Hepatocyte (in vitro differentiated cells): Measurements from ENCODE around the gene USP37. TPM values are rescaled to one million over a fixed set of nuclear protein-coding genes. Genes with fewer than 3 reads are reported as not detected.
A peak's percentile ranks its signal among the peaks of the same experiment; 100 is the strongest.

ENCODE experiments used
- DNase-seq: peaks from one replicate; pipeline ENCODE4 v3.0.0-alpha.2; 2016; ENCODE audit warnings: low spot score
- H2AFZ ChIP-seq: fragments of 200-600 bp; sonication (generic); 2 replicates; pipeline ENCODE4 v1.6.0; 2016; ENCODE audit warnings: antibody characterized with exemption, mild to moderate bottlenecking
- H3K27ac ChIP-seq: fragments of 200-600 bp; sonication (generic); 2 replicates; pipeline ENCODE4 v1.5.1; 2016; ENCODE audit warnings: mild to moderate bottlenecking
- H3K27me3 ChIP-seq: fragments of 200-600 bp; sonication (generic); 2 replicates; pipeline ENCODE4 v1.6.1; 2016
- H3K36me3 ChIP-seq: fragments of 200-600 bp; sonication (generic); replicated peaks from 2 replicates; pipeline ENCODE4 v1.5.1; 2016; ENCODE audit warnings: low read depth; ENCODE audit not compliant: insufficient read depth
- H3K4me1 ChIP-seq: fragments of 200-600 bp; sonication (generic); 2 replicates; pipeline ENCODE4 v1.5.1; 2016; ENCODE audit warnings: mild to moderate bottlenecking, moderate library complexity; ENCODE audit not compliant: insufficient read depth
- H3K4me2 ChIP-seq: fragments of 200-600 bp; sonication (generic); 2 replicates; pipeline ENCODE4 v1.6.0; 2016
- H3K4me3 ChIP-seq: fragments of 200-600 bp; sonication (generic); 2 replicates; pipeline ENCODE4 v1.5.1; 2016; ENCODE audit warnings: mild to moderate bottlenecking
- H3K79me2 ChIP-seq: fragments of 200-600 bp; sonication (generic); 2 replicates; pipeline ENCODE4 v1.6.0; 2017; ENCODE audit warnings: mild to moderate bottlenecking
- H3K9me2 ChIP-seq: fragments of 200-600 bp; sonication (generic); replicated peaks from 2 replicates; pipeline ENCODE4 v1.6.0; 2017; ENCODE audit warnings: mild to moderate bottlenecking; ENCODE audit not compliant: insufficient read depth
- H3K9me3 ChIP-seq: fragments of 200-600 bp; sonication (generic); 2 replicates; pipeline ENCODE4 v1.5.1; 2016; ENCODE audit warnings: low read depth, mild to moderate bottlenecking
- H4K20me1 ChIP-seq: fragments of 200-600 bp; sonication (generic); 2 replicates; pipeline ENCODE4 v1.6.0; 2016; ENCODE audit warnings: mild to moderate bottlenecking; ENCODE audit not compliant: insufficient read depth, poor library complexity, severe bottlenecking
- EZH2 ChIP-seq: fragments of 200-600 bp; sonication (generic); IDR thresholded peaks from 2 replicates; pipeline ENCODE4 v1.6.1; 2016; ENCODE audit warnings: antibody characterized with exemption, mild to moderate bottlenecking, borderline replicate concordance
- EZH2phosphoT487 ChIP-seq: fragments of 200-600 bp; sonication (generic); IDR thresholded peaks from one replicate; pipeline ENCODE4 v1.6.1; 2018; ENCODE audit warnings: antibody characterized with exemption, mild to moderate bottlenecking, low read depth, moderate library complexity; ENCODE audit not compliant: unreplicated experiment, severe bottlenecking
- WGBS: methylation state at CpG from one replicate; pipeline ENCODE4 v1.1.6; 2016; ENCODE audit warnings: low lambda C conversion rate; ENCODE audit errors: missing lambda C conversion rate; 5-methylcytosine and 5-hydroxymethylcytosine counted together
- polyA plus RNA-seq: library from polyadenylated mRNA; unstranded; fragments of >200 nt; fragmentation: Nextera tagmentation; extraction: Ambion mirVana; gene quantifications from 2 replicates; pipeline ENCODE4 v1.2.1, GENCODE V29; 2016
- total RNA-seq: library from RNA; depleted of rRNA; stranded (reverse); fragments of >200 nt; gene quantifications from 2 replicates; pipeline ENCODE4 v1.2.3, GENCODE V29; 2014
- TF ChIP-seq, protein P1 (sequence below): fragments of 200-600 bp; sonication (generic); IDR thresholded peaks from 2 replicates; pipeline ENCODE4 v1.5.1; 2016; ENCODE audit warnings: antibody characterized with exemption, mild to moderate bottlenecking; ENCODE audit not compliant: poor library complexity

Gene USP37
- total and polyA plus RNA-seq, 2 experiments from 2014 or later, result 5.7 to 10.2 TPM

DNA sequence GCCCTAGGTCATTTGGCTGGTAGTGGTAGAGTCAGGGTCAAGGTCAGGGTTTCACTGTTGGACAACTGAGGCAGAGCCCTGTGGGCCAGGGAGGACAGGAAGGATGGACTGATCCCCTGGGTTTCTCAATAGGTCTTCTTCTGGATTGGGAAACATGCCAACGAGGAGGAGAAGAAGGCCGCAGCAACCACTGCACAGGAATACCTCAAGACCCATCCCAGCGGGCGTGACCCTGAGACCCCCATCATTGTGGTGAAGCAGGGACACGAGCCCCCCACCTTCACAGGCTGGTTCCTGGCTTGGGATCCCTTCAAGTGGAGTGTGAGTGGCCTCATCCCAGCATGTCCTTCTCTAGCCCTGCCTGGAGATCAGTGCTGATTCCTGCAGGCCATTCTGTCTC is 131.2 kb downstream of the USP37 start:
- Histone ChIP-seq H3K9me2 (no peaks in the 10 kb centered on the region), H3K36me3 (no peaks in the 10 kb centered on the region), H3K79me2 (no peaks in the 10 kb centered on the region), H3K4me3 (no peak overlapping the region), H3K9me3 (no peaks in the 10 kb centered on the region), H3K27ac (peak overlapping the region; percentile 71), H3K27me3 (no peaks in the 10 kb centered on the region), H4K20me1 (no peaks in the 10 kb centered on the region), H3K4me2 (no peak overlapping the region), H2AFZ (no peak overlapping the region), H3K4me1 (peaks cover 12% of the 10 kb centered on the region)
- no peak for DNase-seq
- 95% methylated on average over 5 of the region's 5 CpGs for WGBS
- TF ChIP-seq, protein P1, sequence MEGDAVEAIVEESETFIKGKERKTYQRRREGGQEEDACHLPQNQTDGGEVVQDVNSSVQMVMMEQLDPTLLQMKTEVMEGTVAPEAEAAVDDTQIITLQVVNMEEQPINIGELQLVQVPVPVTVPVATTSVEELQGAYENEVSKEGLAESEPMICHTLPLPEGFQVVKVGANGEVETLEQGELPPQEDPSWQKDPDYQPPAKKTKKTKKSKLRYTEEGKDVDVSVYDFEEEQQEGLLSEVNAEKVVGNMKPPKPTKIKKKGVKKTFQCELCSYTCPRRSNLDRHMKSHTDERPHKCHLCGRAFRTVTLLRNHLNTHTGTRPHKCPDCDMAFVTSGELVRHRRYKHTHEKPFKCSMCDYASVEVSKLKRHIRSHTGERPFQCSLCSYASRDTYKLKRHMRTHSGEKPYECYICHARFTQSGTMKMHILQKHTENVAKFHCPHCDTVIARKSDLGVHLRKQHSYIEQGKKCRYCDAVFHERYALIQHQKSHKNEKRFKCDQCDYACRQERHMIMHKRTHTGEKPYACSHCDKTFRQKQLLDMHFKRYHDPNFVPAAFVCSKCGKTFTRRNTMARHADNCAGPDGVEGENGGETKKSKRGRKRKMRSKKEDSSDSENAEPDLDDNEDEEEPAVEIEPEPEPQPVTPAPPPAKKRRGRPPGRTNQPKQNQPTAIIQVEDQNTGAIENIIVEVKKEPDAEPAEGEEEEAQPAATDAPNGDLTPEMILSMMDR, result no peak
- no peak for TF ChIP-seq EZH2
- no peak for TF ChIP-seq EZH2phosphoT487

DNA sequence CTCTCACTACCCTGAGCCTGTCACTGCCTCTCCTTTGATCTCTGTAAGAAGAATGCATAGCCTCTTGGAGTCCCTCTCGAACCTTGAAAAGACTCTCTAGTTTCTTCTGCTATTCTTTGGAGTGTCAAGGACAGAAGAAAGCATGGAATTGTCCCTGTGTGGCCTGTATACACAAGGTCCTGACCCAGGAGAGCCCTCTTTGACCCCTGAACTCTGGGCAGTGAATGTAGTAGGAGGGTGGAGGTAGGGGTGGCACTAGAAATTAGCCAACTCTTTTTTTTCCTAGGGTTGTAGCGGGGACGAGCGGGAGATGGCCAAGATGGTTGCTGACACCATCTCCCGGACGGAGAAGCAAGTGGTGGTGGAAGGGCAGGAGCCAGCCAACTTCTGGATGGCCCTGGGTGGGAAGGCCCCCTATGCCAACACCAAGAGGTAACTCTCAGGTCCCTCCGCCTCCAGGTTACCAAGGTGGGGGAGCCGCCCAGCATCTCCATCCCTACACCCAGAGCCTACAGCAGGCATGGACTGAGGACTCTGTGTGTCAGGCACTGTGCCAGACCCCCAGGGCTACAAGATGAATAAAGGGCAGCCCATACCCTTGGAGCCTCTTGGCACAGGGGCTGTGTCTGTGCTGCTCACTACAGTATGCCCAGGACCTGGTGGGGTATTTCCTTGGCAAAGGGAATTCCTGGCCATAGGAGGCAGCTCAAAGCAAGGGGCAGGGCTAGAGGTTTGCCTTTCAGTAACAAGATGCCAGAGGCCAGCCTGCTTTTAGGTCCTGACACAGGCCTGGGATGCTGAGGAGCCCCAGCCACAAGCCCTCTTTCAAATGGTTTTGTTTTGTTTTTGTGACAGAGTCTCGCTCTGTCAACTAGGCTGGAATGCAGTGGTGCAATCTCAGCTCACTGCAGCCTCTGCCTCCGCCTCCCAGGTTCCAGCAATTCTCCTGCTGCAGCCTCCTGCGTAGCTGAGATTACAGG is 132.9 kb downstream of the USP37 start:
- DNase-seq, result no peak
- H3K79me2 ChIP-seq, result no peaks in the 10 kb centered on the region
- no peaks in the 10 kb centered on the region for H3K27me3 ChIP-seq
- H4K20me1 ChIP-seq, result no peaks in the 10 kb centered on the region
- no peaks in the 10 kb centered on the region for H3K36me3 ChIP-seq
- TF ChIP-seq EZH2phosphoT487 (no peak), EZH2 (no peak)
- TF ChIP-seq, protein P1, result no peak
- no peak overlapping the region for H3K27ac ChIP-seq
- H3K9me2 ChIP-seq, result no peaks in the 10 kb centered on the region
- H2AFZ ChIP-seq, result no peak overlapping the region
- H3K4me3 ChIP-seq, result no peak overlapping the region
- peaks cover 12% of the 10 kb centered on the region for H3K4me1 ChIP-seq
- no peaks in the 10 kb centered on the region for H3K9me3 ChIP-seq
- no peak overlapping the region for H3K4me2 ChIP-seq
- 92% methylated on average over 11 of the region's 11 CpGs for WGBS

DNA sequence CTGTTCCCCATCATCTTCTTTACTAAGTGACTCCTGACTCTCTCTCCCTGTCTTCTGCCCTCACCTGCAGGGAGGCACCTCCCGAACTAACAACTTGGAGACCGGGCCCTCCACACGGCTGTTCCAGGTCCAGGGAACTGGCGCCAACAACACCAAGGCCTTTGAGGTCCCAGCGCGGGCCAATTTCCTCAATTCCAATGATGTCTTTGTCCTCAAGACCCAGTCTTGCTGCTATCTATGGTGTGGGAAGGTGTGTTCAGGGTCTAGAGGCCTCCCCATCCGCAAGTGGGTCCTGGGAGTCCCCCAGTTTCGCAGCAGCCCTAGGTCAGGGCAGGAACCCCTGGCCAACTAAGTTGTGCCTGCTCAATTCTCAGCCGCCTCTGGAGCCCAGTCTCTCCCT is 133.7 kb downstream of the USP37 start:
- H3K9me2 ChIP-seq, result no peaks in the 10 kb centered on the region
- H3K36me3 ChIP-seq, result no peaks in the 10 kb centered on the region
- TF ChIP-seq, protein P1, result no peak
- TF ChIP-seq EZH2phosphoT487 (no peak), EZH2 (no peak)
- no peaks in the 10 kb centered on the region for H4K20me1 ChIP-seq
- DNase-seq, result no peak
- H3K9me3 ChIP-seq, result no peaks in the 10 kb centered on the region
- peaks cover 10% of the 10 kb centered on the region for H3K4me1 ChIP-seq
- H2AFZ ChIP-seq, result no peak overlapping the region
- 93% methylated on average over 9 of the region's 9 CpGs for WGBS
- H3K4me3 ChIP-seq, result no peak overlapping the region
- no peak overlapping the region for H3K4me2 ChIP-seq
- H3K27me3 ChIP-seq, result no peaks in the 10 kb centered on the region
- H3K27ac ChIP-seq, result no peak overlapping the region
- no peaks in the 10 kb centered on the region for H3K79me2 ChIP-seq
